ENCODE data around the gene SCPEP1.

Gene SCPEP1

GRCh38 chr17:57040571-57040970, 62.6 kb downstream of the SCPEP1 start:
- no peak for DNase-seq (ENCODE audit: low read depth in 2 of 2)

GRCh38 chr17:57043276-57043675, 65.3 kb downstream of the SCPEP1 start:
- no peak for DNase-seq (ENCODE audit: low read depth in 2 of 2)

- no peak for DNase-seq (ENCODE audit: low read depth in 2 of 2)
These were observed 67.3 kb downstream of the SCPEP1 start for GRCh38 chr17:57044976-57045867.

- no peak for DNase-seq (ENCODE audit: low read depth in 2 of 2)
These were observed 68.2 kb downstream of the SCPEP1 start for GRCh38 chr17:57045868-57046704.

GRCh38 chr17:57046749-57047148, 68.8 kb downstream of the SCPEP1 start:
- DNase-seq (ENCODE audit: low read depth in 2 of 2) = no peak

- DNase-seq (ENCODE audit: low read depth in 2 of 2) = no peak
These were observed 70.2 kb downstream of the SCPEP1 start for GRCh38 chr17:57048096-57048495.

GRCh38 chr17:57050306-57050705, 72.4 kb downstream of the SCPEP1 start:
- no peak for DNase-seq (ENCODE audit: low read depth in 2 of 2)

GRCh38 chr17:57051886-57052361, 74.0 kb downstream of the SCPEP1 start:
- no peak for DNase-seq (ENCODE audit: low read depth in 2 of 2)

Data from stimulated activated CD4-positive, alpha-beta T cell treated with anti-CD3 and anti-CD28 coated beads, Interleukin-1b, Interleukin-23, amount 100 ng/mL, for 1 hour (primary cell).